ENCODE data around the gene RIPOR3. TPM values are rescaled to one million over a fixed set of nuclear protein-coding genes. Genes with fewer than 3 reads are reported as not detected.
A peak's percentile ranks its signal among the peaks of the same experiment; 100 is the strongest.
"Not testable (repeated sequence)": the region's sequence is repeated elsewhere in the genome, so short reads cannot be mapped to it uniquely, and the experiment has no call there.

RIPOR3 gene
- total RNA-seq, 6 donors from 2014 or later: 2.1 to 36.7 (median 5.1) TPM

DNA sequence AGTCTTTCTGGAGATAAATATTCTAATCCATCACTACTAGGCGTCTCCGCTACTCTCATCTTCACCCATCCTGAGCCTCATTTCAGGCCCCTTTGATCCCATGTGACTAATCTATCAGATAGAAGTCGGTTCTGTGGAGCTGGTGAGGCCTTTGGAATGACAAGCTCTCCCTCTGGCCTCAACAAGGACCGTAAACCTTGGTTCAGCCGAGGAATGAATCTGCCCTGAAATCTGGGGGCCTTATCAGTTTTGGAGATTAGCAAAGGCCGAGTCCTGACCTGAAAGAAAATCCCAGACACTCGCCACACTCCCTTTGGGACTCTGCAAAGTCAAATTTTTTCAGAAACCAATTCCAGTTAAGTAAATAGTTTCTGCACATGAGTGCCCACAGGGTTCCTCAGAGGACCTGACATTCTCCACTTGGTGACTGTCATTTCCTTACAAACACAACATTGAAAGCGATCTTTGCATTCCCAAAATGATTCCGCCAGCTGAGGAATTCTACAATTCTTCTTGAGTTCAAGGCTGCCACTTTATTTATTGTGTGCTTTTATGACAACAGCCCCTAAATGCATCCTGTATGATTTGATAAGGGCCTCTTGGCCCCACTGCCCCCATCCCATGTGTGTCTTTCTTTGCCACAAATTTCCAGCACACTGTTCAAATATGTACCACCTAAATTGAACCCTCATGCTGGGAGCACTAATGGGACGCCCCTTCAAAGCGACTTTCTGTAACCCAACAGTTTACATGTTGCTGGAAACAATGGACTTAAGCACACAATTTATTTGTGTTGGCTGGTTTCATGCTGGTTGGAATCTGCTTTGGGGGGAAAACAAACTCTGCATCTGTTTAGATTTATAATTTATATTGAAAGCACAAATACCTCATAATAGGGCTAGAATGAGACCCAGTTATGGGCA, 10.0 kb upstream of the RIPOR3 start:
- Histone ChIP-seq H3K27me3 (no peaks in the 10 kb centered on the region), H3K4me3 (no peak overlapping the region), H3K9me3 (no peaks in the 10 kb centered on the region), H3K36me3 (no peaks in the 10 kb centered on the region), H3K4me1 (no peaks in the 10 kb centered on the region), H3K27ac (no peak overlapping the region)
- 76 to 79% methylated on average over 11 of the region's 11 CpGs for WGBS, 2 donors
- TF ChIP-seq POLR2A (IDR thresholded peaks at IDR 0.05) (no peak), EP300 (IDR thresholded peaks at IDR 0.05) (no peak), POLR2AphosphoS5 (IDR thresholded peaks at IDR 0.05) (no peak)
- TF ChIP-seq, protein P1, sequence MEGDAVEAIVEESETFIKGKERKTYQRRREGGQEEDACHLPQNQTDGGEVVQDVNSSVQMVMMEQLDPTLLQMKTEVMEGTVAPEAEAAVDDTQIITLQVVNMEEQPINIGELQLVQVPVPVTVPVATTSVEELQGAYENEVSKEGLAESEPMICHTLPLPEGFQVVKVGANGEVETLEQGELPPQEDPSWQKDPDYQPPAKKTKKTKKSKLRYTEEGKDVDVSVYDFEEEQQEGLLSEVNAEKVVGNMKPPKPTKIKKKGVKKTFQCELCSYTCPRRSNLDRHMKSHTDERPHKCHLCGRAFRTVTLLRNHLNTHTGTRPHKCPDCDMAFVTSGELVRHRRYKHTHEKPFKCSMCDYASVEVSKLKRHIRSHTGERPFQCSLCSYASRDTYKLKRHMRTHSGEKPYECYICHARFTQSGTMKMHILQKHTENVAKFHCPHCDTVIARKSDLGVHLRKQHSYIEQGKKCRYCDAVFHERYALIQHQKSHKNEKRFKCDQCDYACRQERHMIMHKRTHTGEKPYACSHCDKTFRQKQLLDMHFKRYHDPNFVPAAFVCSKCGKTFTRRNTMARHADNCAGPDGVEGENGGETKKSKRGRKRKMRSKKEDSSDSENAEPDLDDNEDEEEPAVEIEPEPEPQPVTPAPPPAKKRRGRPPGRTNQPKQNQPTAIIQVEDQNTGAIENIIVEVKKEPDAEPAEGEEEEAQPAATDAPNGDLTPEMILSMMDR (IDR thresholded peaks at IDR 0.05): no peak
- no peak for DNase-seq
- no peak for ATAC-seq (ENCODE audit: low FRiP score in 2 of 2)

DNA sequence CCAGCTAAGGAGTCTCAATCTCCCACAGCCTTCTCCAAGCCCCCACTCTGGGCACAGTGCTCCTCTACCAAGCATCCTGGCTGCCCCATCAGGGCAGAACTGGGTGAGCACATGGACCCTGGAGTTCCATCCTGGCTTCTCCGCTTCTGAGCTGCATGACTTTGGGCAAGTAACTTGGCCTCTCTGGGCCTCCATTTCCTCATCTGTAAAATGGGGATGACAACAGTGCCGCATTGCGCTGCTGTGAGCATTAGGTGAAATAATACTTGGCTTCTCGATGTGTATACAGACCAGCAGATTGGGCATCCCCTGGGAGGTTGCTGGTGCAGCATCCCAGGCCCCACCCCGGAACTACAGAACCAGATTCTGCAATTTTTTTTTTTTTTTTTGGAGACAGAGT, 8.3 kb upstream of the RIPOR3 start:
- peaks cover 0 to 5% (median 0%) of the 10 kb centered on the region in 4 donors for H3K4me1 ChIP-seq
- H3K9me3 ChIP-seq: no peaks in the 10 kb centered on the region
- H3K27ac ChIP-seq: no peak overlapping the region
- no peaks in the 10 kb centered on the region for H3K27me3 ChIP-seq
- TF ChIP-seq POLR2AphosphoS5 (IDR thresholded peaks at IDR 0.05) (no peak), EP300 (IDR thresholded peaks at IDR 0.05) (no peak), POLR2A (IDR thresholded peaks at IDR 0.05) (no peak)
- TF ChIP-seq, protein P1 (IDR thresholded peaks at IDR 0.05): no peak
- WGBS, 2 donors: 99 to 100% methylated on average over 5 of the region's 5 CpGs
- H3K36me3 ChIP-seq: no peaks in the 10 kb centered on the region
- no peak for ATAC-seq (ENCODE audit: low FRiP score in 2 of 2)
- DNase-seq: no peak
- no peak overlapping the region for H3K4me3 ChIP-seq

DNA sequence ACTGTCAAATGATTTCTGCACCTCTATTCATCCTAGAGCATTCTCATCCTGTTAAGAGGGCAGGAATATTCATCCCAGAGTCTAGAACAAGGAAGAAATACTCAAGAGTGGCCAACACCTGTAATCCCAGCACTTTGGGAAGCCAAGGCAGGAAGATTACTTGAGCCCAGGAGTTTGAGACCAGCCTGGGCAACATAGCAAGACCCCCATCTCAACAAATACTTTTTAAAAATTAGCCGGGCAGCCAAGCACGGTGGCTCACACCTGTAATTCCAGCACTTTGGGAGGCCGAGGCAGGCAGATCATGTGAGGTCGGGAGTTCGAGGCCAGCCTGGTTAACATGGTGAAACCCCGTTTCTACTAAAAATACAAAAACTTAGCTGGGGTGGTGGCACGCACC, 6.9 kb upstream of the RIPOR3 start:
- H3K9me3 ChIP-seq; H3K4me3 ChIP-seq; H3K27ac ChIP-seq; ATAC-seq (ENCODE audit: low FRiP score in 2 of 2); H3K4me1 ChIP-seq; H3K36me3 ChIP-seq; DNase-seq; H3K27me3 ChIP-seq: not testable (repeated sequence)
- WGBS, 2 donors: 91 to 95% methylated on average over 7 of the region's 7 CpGs

DNA sequence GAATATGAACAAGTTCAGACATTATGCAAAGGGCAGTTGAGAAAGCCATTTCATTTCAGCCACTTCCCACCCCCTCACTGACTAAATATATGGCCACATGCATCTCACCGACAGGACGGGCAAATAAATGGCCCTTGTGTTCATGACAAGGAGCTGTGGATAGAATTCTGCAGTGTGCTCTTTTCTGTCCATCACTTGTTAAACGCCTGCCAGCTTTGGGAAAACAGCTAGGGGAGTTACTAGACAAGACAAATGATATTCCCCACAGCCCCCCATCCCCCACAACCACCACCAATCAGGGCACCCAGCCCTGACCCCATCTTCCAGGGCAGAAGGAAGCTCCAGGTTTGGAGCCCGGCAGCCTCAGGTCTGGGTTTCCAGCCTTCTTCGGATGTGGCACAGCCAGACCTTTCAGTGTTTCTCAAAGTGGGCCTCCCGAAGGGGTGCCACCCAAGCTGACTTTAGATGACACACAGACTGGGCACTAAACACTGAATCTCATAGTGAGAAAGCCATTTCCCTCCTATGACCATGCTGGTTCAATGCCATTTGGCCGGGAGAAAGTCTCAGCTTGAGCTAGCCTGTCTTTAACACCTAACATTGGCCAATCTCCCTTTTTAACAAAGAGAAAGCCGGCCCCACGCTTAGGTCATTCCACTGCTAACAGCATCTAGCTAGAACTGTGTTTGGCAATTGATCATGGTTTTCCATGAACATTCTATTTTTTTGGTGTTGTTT, 4.0 kb upstream of the RIPOR3 start:
- Histone ChIP-seq H3K27ac (peak overlapping the region in 1 of 4 donors; percentile 4), H3K9me3 (no peaks in the 10 kb centered on the region), H3K36me3 (no peaks in the 10 kb centered on the region), H3K27me3 (no peaks in the 10 kb centered on the region), H3K4me1 (peaks cover 9 to 21% (median 11%) of the 10 kb centered on the region in 4 donors), H3K4me3 (no peak overlapping the region)
- DNase-seq (no peak), ATAC-seq (ENCODE audit: low FRiP score in 2 of 2) (peak in 1 of 2 donors; percentile 50)
- 62 to 73% methylated on average over 8 to 9 of the region's 9 CpGs for WGBS, 2 donors
- TF ChIP-seq POLR2AphosphoS5 (IDR thresholded peaks at IDR 0.05) (no peak), EP300 (IDR thresholded peaks at IDR 0.05) (no peak)

DNA sequence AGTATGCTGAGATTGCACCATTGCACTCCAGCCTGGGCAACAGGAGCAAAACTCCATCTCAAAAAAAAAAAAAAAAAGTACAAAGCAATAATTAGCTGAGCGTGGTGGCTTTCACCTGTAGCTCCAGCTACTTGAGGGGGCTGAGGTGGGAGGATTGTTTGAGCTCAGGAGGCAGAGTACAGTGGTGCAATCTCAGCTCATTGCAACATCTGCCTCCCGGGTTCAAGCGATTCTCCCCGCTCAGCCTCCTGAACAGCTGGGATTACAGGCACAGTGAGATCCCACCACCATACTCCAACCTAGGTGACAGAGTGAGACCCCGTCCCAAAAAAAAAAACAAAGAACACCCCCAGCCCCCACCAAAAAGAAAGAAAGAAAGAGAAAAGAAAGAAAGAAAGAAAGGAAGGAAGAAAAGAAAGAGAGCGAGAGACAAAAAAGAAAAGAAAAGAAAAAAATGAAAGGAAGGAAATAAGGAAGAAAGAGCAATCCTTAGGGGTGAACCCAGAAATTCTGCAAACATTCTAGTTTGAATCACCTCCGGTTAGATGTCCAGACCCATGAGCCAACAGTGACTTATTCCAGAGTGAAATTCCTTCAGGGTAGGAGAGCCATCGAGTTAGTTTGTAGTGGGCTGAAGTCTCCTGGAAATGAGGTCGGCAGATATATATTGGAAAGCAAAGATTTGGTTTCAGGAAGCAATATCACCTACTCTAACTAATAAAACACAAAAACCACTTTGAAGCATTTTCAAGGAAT, 3.2 kb upstream of the RIPOR3 start:
- H3K36me3 ChIP-seq: no peaks in the 10 kb centered on the region
- H3K4me3 ChIP-seq: no peak overlapping the region
- no peaks in the 10 kb centered on the region for H3K9me3 ChIP-seq
- H3K4me1 ChIP-seq: peaks cover 9 to 28% (median 14%) of the 10 kb centered on the region in 4 donors
- no peaks in the 10 kb centered on the region for H3K27me3 ChIP-seq
- peak overlapping the region in 1 of 4 donors; percentile 4 for H3K27ac ChIP-seq
- WGBS, 2 donors: 56 to 77% methylated on average over 9 of the region's 9 CpGs
- DNase-seq: peak in 1 of 2 donors; percentile 54
- ATAC-seq (ENCODE audit: low FRiP score in 2 of 2): no peak
- TF ChIP-seq, protein P1 (IDR thresholded peaks at IDR 0.05): no peak
- TF ChIP-seq EP300 (IDR thresholded peaks at IDR 0.05) (no peak), POLR2AphosphoS5 (IDR thresholded peaks at IDR 0.05) (no peak), POLR2A (IDR thresholded peaks at IDR 0.05) (no peak)
